NCI-H1417 treated with DMSO at 0.1 percent for 48 hours (cell line): ENCODE results near the gene GNA14.
"Not testable (repeated sequence)": the region's sequence is repeated elsewhere in the genome, so short reads cannot be mapped to it uniquely, and the experiment has no call there.

Experiments
- DNase-seq: peaks from one replicate; lab custom pipeline; 2025; lab: John Stamatoyannopoulos, UW

The GNA14 gene

DNA sequence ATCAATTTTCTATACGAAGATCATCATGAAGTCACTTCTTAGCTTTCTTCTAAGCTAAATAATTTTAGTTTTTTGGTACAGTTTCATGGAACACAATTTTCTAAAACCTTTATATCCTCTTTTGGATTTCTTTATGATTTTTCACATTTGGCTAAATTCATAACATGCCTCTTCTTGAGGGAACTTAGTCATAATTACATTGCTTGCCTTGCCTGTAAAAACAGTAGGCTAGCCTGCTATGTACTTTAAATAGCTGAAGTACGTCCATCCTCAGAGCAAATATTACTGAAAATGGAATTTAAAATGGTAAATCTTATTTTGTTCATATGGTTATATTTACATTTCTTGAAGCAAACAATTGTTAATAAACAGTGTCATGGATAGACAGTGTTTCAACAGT is 245.8 kb downstream of the GNA14 start:
- DNase-seq: no peak

DNA sequence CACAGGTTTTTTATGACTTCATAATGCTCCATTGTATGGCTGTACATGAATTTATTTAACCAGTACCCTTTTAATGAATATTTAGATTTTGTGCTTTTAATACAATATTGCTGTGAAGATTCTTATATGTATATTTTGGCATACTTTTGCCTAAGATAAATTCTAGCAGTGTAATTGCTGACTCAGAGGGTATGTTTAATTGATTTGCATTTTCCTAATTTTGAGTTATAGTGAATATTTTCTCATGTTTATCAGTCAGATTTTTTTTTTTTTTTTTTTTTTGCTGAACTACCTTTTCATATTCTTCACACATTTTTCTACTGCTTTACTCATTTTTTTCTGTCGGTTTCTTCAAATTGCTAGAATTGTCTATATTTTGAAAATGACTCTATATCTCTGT is 248.2 kb downstream of the GNA14 start:
- no peak for DNase-seq

GRCh38 chr9:77398581-77398980 is 249.5 kb downstream of the GNA14 start:
- DNase-seq: not testable (repeated sequence)

DNA sequence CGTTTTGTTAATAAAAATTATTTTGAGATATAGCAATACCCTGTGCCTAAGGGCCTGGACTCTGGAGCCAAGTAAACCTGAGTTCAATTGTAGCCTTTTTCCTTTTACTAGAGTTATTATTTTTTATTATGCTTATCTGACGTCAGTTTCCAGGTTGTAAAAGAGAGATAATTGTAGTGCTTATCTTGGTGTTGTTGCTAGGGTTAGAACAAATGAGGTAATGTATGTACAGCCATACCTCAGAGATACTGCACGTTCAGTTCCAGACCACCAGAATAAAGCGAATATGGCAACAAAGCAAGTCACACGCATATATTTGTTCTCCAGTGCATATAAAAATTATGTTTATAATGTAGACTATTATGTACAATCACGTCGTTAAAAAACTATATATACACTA is 255.8 kb downstream of the GNA14 start:
- DNase-seq: no peak

DNA sequence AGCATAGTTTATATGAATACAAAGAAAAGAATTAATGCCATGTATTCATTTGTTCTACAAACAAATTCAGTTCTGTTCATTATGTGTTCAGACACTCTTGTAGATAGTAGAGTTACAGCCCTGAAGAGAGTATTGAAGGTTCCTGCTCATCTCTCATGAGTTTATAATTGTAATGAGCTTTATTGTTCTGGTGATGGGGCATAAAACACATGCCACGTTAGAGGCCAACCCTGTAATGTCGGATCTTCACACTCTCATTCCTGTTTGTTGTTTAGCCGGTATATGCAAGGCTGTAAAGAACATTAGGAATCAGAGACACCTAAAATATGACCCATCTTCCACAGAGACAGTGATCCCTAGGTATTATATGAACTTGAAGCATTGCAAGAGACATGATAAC is 256.3 kb downstream of the GNA14 start:
- no peak for DNase-seq

- DNase-seq: no peak
Observed at GRCh38 chr9:77386187-77386586, 261.9 kb downstream of the GNA14 start.

DNA sequence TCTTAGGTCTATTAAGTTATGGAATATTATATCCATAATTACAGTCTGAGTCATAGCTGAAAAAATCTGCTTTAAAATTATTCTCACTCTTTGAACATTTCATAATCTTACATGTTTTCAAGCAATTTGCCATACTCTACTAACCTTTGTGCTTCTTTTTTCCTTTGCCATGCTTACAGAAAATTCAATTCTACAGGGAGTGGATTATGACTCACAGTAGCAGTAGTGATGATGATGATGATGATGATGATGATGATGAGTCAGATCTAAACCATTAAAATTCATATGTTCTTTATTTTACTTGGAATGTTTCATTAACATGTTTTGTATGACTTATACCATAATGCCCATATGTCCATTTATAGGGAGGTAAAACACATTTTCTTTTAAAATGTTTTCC is 263.7 kb downstream of the GNA14 start:
- no peak for DNase-seq

DNA sequence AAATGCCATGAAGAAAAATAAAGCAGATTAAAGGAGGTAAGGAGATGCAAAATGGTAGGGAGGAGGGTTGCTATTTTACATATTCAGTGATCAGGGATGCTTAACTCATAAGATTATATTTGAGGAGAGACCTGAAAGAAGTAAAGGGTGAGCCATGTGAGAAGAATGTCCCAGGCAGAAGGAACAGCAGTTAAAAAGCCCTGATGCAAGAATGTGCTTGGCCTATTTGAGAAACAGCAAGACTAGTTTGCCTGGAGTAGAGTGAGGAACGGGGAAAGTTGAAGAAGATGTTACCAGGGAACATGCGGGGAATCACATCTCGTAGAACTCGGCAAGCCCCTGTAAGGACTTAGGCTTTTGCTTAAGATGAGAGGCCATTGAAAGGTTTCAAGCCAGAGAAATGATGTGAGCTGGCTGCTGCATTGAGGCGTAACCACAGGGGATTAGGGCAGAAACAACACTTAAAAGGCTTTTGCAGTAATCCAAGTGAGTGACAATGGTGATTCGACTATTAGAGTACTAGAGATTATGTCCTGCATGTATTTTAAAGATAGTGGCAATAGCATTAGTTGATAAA is 272.1 kb downstream of the GNA14 start:
- DNase-seq: no peak

DNA sequence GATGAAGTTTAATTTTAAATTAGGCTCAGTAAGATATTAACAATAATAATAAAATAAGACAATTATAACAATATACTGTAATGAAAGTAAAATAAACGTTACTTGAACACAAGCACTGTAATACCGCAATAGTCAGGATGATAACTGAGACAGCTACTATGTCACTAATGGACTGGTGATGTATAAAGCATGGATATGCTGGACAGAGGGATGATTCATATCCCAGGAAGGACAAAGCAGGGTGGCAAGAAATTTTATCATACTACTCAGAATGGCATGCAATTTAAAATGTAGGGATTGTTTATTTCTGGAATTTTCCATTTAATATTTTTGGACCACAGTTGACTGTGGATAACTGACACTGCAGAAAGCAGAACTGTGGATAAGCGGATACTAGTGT is 273.9 kb downstream of the GNA14 start:
- no peak for DNase-seq
